Suprapubic skin (tissue), 4 donors: ENCODE results near the gene FBXL19. TPM values are rescaled to one million over a fixed set of nuclear protein-coding genes. Genes with fewer than 3 reads are reported as not detected.
A peak's percentile ranks its signal among the peaks of the same experiment; 100 is the strongest.

Source experiments
- DNase-seq, 2 donors: peaks; one replicate each; pipeline ENCODE4 v3.0.0-alpha.2; 2019; ENCODE audit warnings: low spot score in 2 of 2
- H3K27ac ChIP-seq: fragments of 200-600 bp; sonication (generic); one replicate; pipeline ENCODE4 v1.5.1; 2019
- H3K27me3 ChIP-seq: fragments of 200-600 bp; sonication (generic); one replicate; pipeline ENCODE4 v1.5.1; 2019
- H3K36me3 ChIP-seq: fragments of 200-600 bp; sonication (generic); one replicate; pipeline ENCODE4 v1.5.1; 2019
- H3K4me1 ChIP-seq: fragments of 200-600 bp; sonication (generic); one replicate; pipeline ENCODE4 v1.5.1; 2019
- H3K4me3 ChIP-seq: fragments of 200-600 bp; sonication (generic); one replicate; pipeline ENCODE4 v1.5.1; 2019; ENCODE audit warnings: mild to moderate bottlenecking
- H3K9me3 ChIP-seq: fragments of 200-600 bp; sonication (generic); one replicate; pipeline ENCODE4 v1.5.1; 2019
- EP300 ChIP-seq: sonication (generic); formaldehyde crosslinking; IDR thresholded peaks from one replicate; pipeline ENCODE4 v1.6.1; 2017; ENCODE audit warnings: antibody characterized with exemption
- POLR2A ChIP-seq, 2 donors: fragments of 450-650 bp; IDR thresholded peaks; one replicate each; pipeline ENCODE4 v1.6.1; 2017; ENCODE audit warnings: antibody characterized with exemption in 2 of 2, mild to moderate bottlenecking in 2 of 2, moderate library complexity in 2 of 2
- POLR2AphosphoS5 ChIP-seq, 3 donors: sonication (generic); formaldehyde crosslinking; IDR thresholded peaks; one replicate each; pipeline ENCODE4 v1.6.1; 2017; ENCODE audit warnings: antibody characterized with exemption in 3 of 3
- WGBS: methylation state at CpG from one replicate; pipeline ENCODE4 v1.1.5; 2018; 5-methylcytosine and 5-hydroxymethylcytosine counted together
- total RNA-seq, 4 donors: library from RNA; depleted of rRNA; stranded (reverse); fragments of >200 nt; gene quantifications; one replicate each; pipeline ENCODE4 v1.1.0, GENCODE V29; 2016
- TF ChIP-seq, protein P1 (sequence below), 2 donors: fragments of 200-600 bp in 1 of 2; fragments of 450-650 bp in 1 of 2; sonication (generic) in 1 of 2; IDR thresholded peaks; one replicate each; pipeline ENCODE4 v1.5.1; 2016 to 2019; ENCODE audit warnings: antibody characterized with exemption in 2 of 2, mild to moderate bottlenecking in 1 of 2, moderate library complexity in 1 of 2

The FBXL19 gene
- total RNA-seq, 4 donors from 2014 or later, result 21.7 to 28.7 (median 24.5) TPM

DNA sequence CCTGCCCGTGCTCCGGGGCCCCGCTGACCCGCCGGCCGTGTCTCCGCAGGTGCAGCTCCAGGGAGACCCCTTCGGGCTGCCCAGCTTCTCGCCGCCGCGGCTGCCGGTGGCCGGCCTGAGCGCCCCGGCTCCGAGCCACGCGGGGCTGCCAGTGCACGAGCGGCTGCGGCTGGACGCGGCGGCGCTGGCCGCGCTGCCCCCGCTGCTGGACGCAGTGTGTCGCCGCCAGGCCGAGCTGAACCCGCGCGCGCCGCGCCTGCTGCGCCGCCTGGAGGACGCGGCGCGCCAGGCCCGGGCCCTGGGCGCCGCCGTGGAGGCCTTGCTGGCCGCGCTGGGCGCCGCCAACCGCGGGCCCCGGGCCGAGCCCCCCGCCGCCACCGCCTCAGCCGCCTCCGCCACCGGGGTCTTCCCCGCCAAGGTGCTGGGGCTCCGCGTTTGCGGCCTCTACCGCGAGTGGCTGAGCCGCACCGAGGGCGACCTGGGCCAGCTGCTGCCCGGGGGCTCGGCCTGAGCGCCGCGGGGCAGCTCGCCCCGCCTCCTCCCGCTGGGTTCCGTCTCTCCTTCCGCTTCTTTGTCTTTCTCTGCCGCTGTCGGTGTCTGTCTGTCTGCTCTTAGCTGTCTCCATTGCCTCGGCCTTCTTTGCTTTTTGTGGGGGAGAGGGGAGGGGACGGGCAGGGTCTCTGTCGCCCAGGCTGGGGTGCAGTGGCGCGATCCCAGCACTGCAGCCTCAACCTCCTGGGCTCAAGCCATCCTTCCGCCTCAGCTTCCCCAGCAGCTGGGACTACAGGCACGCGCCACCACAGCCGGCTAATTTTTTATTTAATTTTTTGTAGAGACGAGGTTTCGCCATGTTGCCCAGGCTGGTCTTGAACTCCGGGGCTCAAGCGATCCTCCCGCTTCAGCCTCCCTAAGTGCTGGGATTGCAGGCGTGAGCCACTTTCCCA is 21.1 kb upstream of the FBXL19 start:
- Histone ChIP-seq H3K27ac (peak overlapping the region; percentile 83), H3K4me1 (peaks cover 28% of the 10 kb centered on the region), H3K4me3 (peak overlapping the region; percentile 47), H3K36me3 (no peaks in the 10 kb centered on the region), H3K9me3 (no peaks in the 10 kb centered on the region), H3K27me3 (no peaks in the 10 kb centered on the region)
- DNase-seq, result no peak
- TF ChIP-seq, protein P1, sequence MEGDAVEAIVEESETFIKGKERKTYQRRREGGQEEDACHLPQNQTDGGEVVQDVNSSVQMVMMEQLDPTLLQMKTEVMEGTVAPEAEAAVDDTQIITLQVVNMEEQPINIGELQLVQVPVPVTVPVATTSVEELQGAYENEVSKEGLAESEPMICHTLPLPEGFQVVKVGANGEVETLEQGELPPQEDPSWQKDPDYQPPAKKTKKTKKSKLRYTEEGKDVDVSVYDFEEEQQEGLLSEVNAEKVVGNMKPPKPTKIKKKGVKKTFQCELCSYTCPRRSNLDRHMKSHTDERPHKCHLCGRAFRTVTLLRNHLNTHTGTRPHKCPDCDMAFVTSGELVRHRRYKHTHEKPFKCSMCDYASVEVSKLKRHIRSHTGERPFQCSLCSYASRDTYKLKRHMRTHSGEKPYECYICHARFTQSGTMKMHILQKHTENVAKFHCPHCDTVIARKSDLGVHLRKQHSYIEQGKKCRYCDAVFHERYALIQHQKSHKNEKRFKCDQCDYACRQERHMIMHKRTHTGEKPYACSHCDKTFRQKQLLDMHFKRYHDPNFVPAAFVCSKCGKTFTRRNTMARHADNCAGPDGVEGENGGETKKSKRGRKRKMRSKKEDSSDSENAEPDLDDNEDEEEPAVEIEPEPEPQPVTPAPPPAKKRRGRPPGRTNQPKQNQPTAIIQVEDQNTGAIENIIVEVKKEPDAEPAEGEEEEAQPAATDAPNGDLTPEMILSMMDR (IDR thresholded peaks at IDR 0.05), result peak; percentile 32 to 34
- no peak for TF ChIP-seq EP300
- WGBS, result 22% methylated on average over 40 of the region's 99 CpGs

DNA sequence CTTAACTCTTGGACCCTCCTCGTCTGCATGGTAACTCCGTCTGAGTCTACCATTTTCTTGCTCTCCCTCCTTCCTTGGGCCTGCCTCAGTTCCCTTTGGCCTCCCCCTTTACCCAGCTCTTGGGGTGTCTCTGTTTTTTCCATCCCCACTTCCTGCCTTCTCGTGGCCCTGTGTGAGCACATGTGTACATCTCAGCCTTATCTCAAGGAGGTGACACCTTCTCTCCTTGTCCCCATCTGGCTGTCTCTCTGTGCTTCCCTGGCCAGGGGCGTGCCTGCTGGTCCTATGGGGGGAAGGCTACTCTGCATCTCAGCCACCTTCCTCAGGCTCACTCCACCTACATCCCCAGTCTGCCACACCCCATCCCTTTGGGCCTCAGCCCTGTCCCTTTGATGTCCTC is 20.4 kb upstream of the FBXL19 start:
- Histone ChIP-seq H3K4me1 (peaks cover 25% of the 10 kb centered on the region), H3K27me3 (no peaks in the 10 kb centered on the region), H3K36me3 (no peaks in the 10 kb centered on the region), H3K9me3 (no peaks in the 10 kb centered on the region), H3K4me3 (peak overlapping the region; percentile 47), H3K27ac (peak overlapping the region; percentile 83)
- DNase-seq, result no peak
- TF ChIP-seq, protein P1 (IDR thresholded peaks at IDR 0.05), result no peak
- TF ChIP-seq POLR2AphosphoS5 (IDR thresholded peaks at IDR 0.05) (no peak), EP300 (no peak), POLR2A (IDR thresholded peaks at IDR 0.05) (no peak)
- 81% methylated on average over 4 of the region's 4 CpGs for WGBS

DNA sequence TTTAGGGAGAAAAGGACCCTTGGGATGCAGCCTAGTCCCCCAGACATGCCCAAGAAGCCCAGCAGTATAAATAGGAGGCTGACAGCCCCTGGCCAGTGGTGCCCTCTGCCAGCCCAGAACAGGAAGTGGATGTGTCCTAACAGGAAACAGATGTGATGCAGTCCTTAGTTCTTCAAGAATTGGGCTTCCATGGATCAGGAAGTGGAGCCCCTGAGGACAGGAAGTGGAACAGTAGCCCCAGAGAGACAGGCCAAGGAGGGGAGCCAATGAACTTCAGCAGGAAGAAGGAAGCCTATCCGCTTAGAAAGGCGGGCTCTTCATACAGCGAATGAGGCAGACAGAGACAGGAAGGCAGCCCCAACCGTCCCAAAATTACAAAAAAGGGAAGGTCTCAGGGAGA is 19.8 kb upstream of the FBXL19 start:
- no peak for TF ChIP-seq POLR2A (IDR thresholded peaks at IDR 0.05)
- no peak for TF ChIP-seq EP300
- TF ChIP-seq, protein P1 (IDR thresholded peaks at IDR 0.05), result no peak
- no peak for TF ChIP-seq POLR2AphosphoS5 (IDR thresholded peaks at IDR 0.05)
- H3K36me3 ChIP-seq, result no peaks in the 10 kb centered on the region
- H3K9me3 ChIP-seq, result no peaks in the 10 kb centered on the region
- peak overlapping the region; percentile 42 for H3K27ac ChIP-seq
- no peak for DNase-seq
- H3K4me1 ChIP-seq, result peaks cover 25% of the 10 kb centered on the region
- no peak overlapping the region for H3K4me3 ChIP-seq
- WGBS, result 74% methylated on average over 4 of the region's 4 CpGs
- H3K27me3 ChIP-seq, result no peaks in the 10 kb centered on the region

DNA sequence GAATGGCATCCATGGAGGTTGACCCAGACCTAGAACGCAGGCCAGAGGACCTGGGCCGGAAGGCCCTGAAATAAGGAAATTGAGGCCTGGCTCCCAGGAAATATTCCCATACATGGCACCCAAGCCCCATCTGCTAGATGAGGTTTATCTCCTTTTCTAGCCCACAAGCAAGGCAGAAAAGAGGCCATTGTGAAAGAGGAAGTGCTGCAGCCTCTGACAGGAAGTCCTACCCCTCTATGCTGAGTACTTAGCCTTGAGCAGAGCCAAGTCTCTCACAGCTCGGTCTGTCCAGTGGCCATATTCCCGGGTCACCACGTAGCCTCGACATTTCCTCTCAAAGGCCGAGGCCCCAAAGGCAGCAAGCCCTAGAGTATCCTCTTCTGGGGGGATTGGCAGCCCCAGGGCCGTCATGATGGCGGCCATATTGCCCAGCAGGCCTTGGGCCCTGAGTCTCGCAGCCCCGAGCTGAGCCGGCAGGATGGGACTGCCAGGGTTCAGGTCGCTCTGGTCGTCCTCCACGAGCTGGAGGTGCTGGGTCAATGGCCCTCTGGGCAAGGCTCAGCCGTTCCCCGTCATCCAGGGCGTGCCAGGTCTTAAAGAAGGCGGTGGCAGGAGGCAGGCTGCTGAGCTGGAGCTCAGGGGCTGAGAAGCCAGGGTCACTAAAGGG is 19.1 kb upstream of the FBXL19 start:
- peak overlapping the region; percentile 42 for H3K27ac ChIP-seq
- TF ChIP-seq POLR2A (IDR thresholded peaks at IDR 0.05) (no peak), EP300 (no peak), POLR2AphosphoS5 (IDR thresholded peaks at IDR 0.05) (no peak)
- TF ChIP-seq, protein P1 (IDR thresholded peaks at IDR 0.05), result no peak
- 93% methylated on average over 4 of the region's 19 CpGs for WGBS

DNA sequence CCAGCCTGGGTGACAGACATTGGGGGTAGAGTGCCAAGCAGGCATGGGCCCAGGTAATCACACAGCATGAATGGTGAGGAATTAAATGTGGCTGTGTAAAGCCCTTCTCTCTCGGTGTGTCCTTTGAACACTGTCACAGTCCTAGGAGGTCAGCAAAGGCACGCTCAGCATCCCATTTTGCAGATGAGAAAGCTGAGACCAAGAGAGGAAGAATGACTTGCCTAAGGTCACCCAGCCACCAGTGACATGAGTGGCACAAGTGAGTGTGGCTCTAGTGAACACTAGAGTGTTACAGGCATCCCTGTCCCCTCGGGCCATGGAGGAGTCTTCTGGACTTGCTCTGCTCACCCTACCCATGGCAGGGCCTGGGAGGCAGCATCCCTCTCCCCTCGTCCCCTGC is 16.3 kb upstream of the FBXL19 start:
- DNase-seq, result no peak
- Histone ChIP-seq H3K4me1 (peaks cover 23% of the 10 kb centered on the region), H3K36me3 (no peaks in the 10 kb centered on the region), H3K4me3 (no peak overlapping the region), H3K9me3 (no peaks in the 10 kb centered on the region), H3K27ac (no peak overlapping the region), H3K27me3 (no peaks in the 10 kb centered on the region)
- no peak for TF ChIP-seq EP300
- no peak for TF ChIP-seq POLR2A (IDR thresholded peaks at IDR 0.05)
- TF ChIP-seq POLR2AphosphoS5 (IDR thresholded peaks at IDR 0.05), result no peak
- TF ChIP-seq, protein P1 (IDR thresholded peaks at IDR 0.05), result no peak
- WGBS, result 83% methylated on average over 4 of the region's 4 CpGs

More for the DNA sequence above, 19.1 kb upstream of the FBXL19 start:
- Histone ChIP-seq H3K9me3 (no peaks in the 10 kb centered on the region), H3K4me3 (no peak overlapping the region), H3K36me3 (no peaks in the 10 kb centered on the region), H3K4me1 (peaks cover 25% of the 10 kb centered on the region), H3K27me3 (no peaks in the 10 kb centered on the region)
- DNase-seq, result no peak
